Adrenal gland (tissue), 5 donors: ENCODE data around the gene CACNG6.

Experiments used
- CTCF ChIP-seq, 6 experiments: fragments of 450-650 bp in 4 of 6; fragments of 200-600 bp in 2 of 6; sonication (generic) in 1 of 6; IDR thresholded peaks; 1 replicate in 5 of 6; 2 replicates in 1 of 6; pipeline versions ENCODE4 v1.5.1 to v1.8.0; 2016 to 2021; ENCODE audit warnings: antibody characterized with exemption in 6 of 6, mild to moderate bottlenecking in 2 of 6, moderate library complexity in 1 of 6
- POLR2A ChIP-seq, 2 donors: fragments of 450-650 bp; IDR thresholded peaks; one replicate each; pipeline ENCODE4 v1.6.1; 2017; ENCODE audit warnings: antibody characterized with exemption in 2 of 2, mild to moderate bottlenecking in 2 of 2, moderate library complexity in 1 of 2
- donor health status: DM: no; HTN: no; CAD: no.

DNA sequence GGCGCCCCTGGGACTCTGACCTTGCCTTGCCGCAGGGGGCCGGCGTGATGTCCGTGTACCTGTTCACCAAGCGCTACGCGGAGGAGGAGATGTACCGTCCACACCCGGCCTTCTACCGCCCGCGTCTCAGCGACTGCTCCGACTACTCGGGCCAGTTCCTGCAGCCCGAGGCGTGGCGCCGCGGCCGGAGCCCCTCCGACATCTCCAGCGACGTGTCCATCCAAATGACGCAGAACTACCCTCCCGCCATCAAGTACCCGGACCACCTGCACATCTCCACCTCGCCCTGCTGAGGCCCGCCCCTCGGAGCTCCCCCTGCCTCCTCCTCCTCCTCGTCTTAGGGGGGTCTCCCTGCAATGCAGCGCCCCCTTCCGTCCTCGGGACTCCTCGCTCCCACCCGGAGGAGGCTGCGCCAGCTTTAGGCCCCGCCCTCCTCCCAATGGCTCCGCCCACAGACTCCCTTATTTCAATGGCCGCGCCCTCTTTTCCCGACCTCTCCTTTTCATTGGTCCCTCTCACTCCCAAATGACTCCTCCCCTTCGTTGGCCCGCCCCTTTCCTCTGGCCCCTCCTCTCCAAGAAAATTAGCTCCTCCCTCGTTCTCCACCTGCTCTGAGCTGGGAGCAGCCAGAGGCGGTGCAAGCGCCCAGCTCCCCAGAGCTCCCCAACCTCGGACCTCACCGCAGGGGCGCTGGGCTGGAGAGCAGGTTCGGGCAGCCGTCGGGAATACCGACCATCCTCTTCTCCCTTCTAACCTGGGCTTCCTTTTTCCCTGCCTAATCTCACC lies 49.2 kb upstream of the CACNG6 start:
- TF ChIP-seq CTCF (IDR thresholded peaks at IDR 0.05) (no peak), POLR2A (IDR thresholded peaks at IDR 0.05) (no peak)
